Epithelial cell of esophagus (primary cell): ENCODE measurements around the gene NAV1.

Experiments
- DNase-seq: peaks from one replicate; pipeline ENCODE4 v3.0.0; 2010; ENCODE audit warnings: low read depth
- H3K4me3 ChIP-seq: 2 replicates; pipeline ENCODE4 v1.5.1; 2011; ENCODE audit warnings: mild to moderate bottlenecking, low read length, control low read depth
- CTCF ChIP-seq: IDR thresholded peaks from 2 replicates; pipeline ENCODE4 v1.5.1; 2011; ENCODE audit warnings: low read depth, mild to moderate bottlenecking, low read length, control low read depth, inconsistent platforms; ENCODE audit not compliant: insufficient read depth; ENCODE audit errors: missing control alignments

Gene NAV1

GRCh38 chr1:201556841-201557571 lies 18.1 kb downstream of the NAV1 start:
- no peak for TF ChIP-seq CTCF
- no peak overlapping the region for H3K4me3 ChIP-seq
- DNase-seq: no peak

- DNase-seq: no peak
- TF ChIP-seq CTCF: no peak
These were observed 18.6 kb downstream of the NAV1 start for GRCh38 chr1:201557572-201557958.

GRCh38 chr1:201559679-201560162 lies 20.8 kb downstream of the NAV1 start:
- H3K4me3 ChIP-seq: no peak overlapping the region
- peak; percentile 95 for TF ChIP-seq CTCF
- peak; percentile 80 for DNase-seq

More at GRCh38 chr1:201557572-201557958, 18.6 kb downstream of the NAV1 start:
- no peak overlapping the region for H3K4me3 ChIP-seq

GRCh38 chr1:201560328-201561194 lies 21.6 kb downstream of the NAV1 start:
- H3K4me3 ChIP-seq: no peak overlapping the region
- DNase-seq: no peak
- TF ChIP-seq CTCF: no peak

GRCh38 chr1:201561195-201561564 lies 22.3 kb downstream of the NAV1 start:
- no peak overlapping the region for H3K4me3 ChIP-seq
- TF ChIP-seq CTCF: no peak
- no peak for DNase-seq

- TF ChIP-seq CTCF: no peak
- DNase-seq: no peak
- no peak overlapping the region for H3K4me3 ChIP-seq
These were observed 22.7 kb downstream of the NAV1 start for GRCh38 chr1:201561601-201562000.

- no peak overlapping the region for H3K4me3 ChIP-seq
- no peak for TF ChIP-seq CTCF
- DNase-seq: peak; percentile 37
These were observed 23.3 kb downstream of the NAV1 start for GRCh38 chr1:201562257-201562656.
